Loucy (cell line): Measurements from ENCODE around the gene LRP1-AS.

Experiments used
- H2AFZ ChIP-seq: fragments of 200-600 bp; sonication (generic); 2 replicates; pipeline ENCODE4 v1.6.0; 2016; ENCODE audit warnings: antibody characterized with exemption, mild to moderate bottlenecking, low read length, moderate library complexity
- H3F3A ChIP-seq: fragments of 200-600 bp; 2 replicates; pipeline ENCODE4 v1.6.0; 2016; ENCODE audit warnings: antibody characterized with exemption, low read depth, mild to moderate bottlenecking
- H3K27me3 ChIP-seq: fragments of 200-600 bp; sonication (generic); 2 replicates; pipeline ENCODE4 v1.6.1; 2014; ENCODE audit warnings: low read length, mild to moderate bottlenecking; ENCODE audit not compliant: insufficient read depth, poor library complexity, severe bottlenecking
- H3K36me3 ChIP-seq: fragments of 200-600 bp; sonication (generic); 2 replicates; pipeline ENCODE4 v1.6.1; 2016; ENCODE audit warnings: low read length; ENCODE audit not compliant: insufficient read depth
- H3K4me1 ChIP-seq: fragments of 200-600 bp; sonication (generic); 2 replicates; pipeline ENCODE4 v1.5.1; 2014; ENCODE audit warnings: low read length, mild to moderate bottlenecking; ENCODE audit not compliant: insufficient read depth, poor library complexity, severe bottlenecking
- H3K4me2 ChIP-seq: fragments of 200-600 bp; sonication (generic); 2 replicates; pipeline ENCODE4 v1.6.0; 2014; ENCODE audit warnings: antibody characterized with exemption, low read length, low read depth, mild to moderate bottlenecking; ENCODE audit not compliant: poor library complexity, severe bottlenecking
- H3K4me3 ChIP-seq: fragments of 200-600 bp; sonication (generic); 2 replicates; pipeline ENCODE4 v1.5.1; 2014; ENCODE audit warnings: low read length, mild to moderate bottlenecking, mixed read lengths; ENCODE audit not compliant: poor library complexity, severe bottlenecking
- H3K79me2 ChIP-seq: fragments of 200-600 bp; sonication (generic); 2 replicates; pipeline ENCODE4 v1.6.1; 2014; ENCODE audit warnings: low read length; ENCODE audit not compliant: insufficient read depth
- H3K9ac ChIP-seq: fragments of 200-600 bp; sonication (generic); 2 replicates; pipeline ENCODE4 v1.6.0; 2014; ENCODE audit warnings: mild to moderate bottlenecking, low read depth, low read length, moderate library complexity; ENCODE audit not compliant: poor library complexity, severe bottlenecking
- H3K9me2 ChIP-seq: fragments of 200-600 bp; sonication (generic); replicated peaks from 2 replicates; pipeline ENCODE4 v1.6.1; 2016; ENCODE audit warnings: low read depth, low read length, mixed read lengths
- H3K9me3 ChIP-seq: fragments of 200-600 bp; sonication (generic); 2 replicates; pipeline ENCODE4 v1.6.1; 2014; ENCODE audit warnings: mild to moderate bottlenecking, antibody characterized with exemption, low read length, low read depth; ENCODE audit not compliant: insufficient read depth
- H4K20me1 ChIP-seq: fragments of 200-600 bp; sonication (generic); 2 replicates; pipeline ENCODE4 v1.6.0; 2014; ENCODE audit warnings: antibody characterized with exemption, low read length, mild to moderate bottlenecking; ENCODE audit not compliant: insufficient read depth, poor library complexity, severe bottlenecking
- CTCF ChIP-seq: fragments of 200-600 bp; sonication (generic); conservative IDR thresholded peaks from 2 replicates; pipeline ENCODE4 v1.5.1; 2014; ENCODE audit warnings: mild to moderate bottlenecking, antibody characterized with exemption, low read length
- EZH2phosphoT487 ChIP-seq: fragments of 200-600 bp; IDR thresholded peaks from 2 replicates; pipeline ENCODE4 v1.6.1; 2018; ENCODE audit warnings: antibody characterized with exemption, mild to moderate bottlenecking, moderate library complexity, borderline replicate concordance

The LRP1-AS gene

GRCh38 chr12:57173089-57173488, 25.7 kb upstream of the LRP1-AS start:
- Histone ChIP-seq H3K4me2 (no peak overlapping the region), H3F3A (no peaks in the 10 kb centered on the region), H3K9ac (no peak overlapping the region), H4K20me1 (no peaks in the 10 kb centered on the region), H3K4me1 (no peaks in the 10 kb centered on the region), H2AFZ (no peak overlapping the region), H3K9me2 (no peaks in the 10 kb centered on the region), H3K4me3 (no peak overlapping the region), H3K79me2 (no peaks in the 10 kb centered on the region), H3K27me3 (no peaks in the 10 kb centered on the region), H3K36me3 (no peaks in the 10 kb centered on the region), H3K9me3 (no peaks in the 10 kb centered on the region)
- TF ChIP-seq CTCF: peak; percentile 86
- no peak for TF ChIP-seq EZH2phosphoT487

- Histone ChIP-seq H3K4me3 (no peak overlapping the region), H3K36me3 (no peaks in the 10 kb centered on the region)
Measured at GRCh38 chr12:57171668-57172067, 24.2 kb upstream of the LRP1-AS start.

GRCh38 chr12:57170927-57171326, 23.5 kb upstream of the LRP1-AS start:
- no peaks in the 10 kb centered on the region for H3F3A ChIP-seq
- no peak overlapping the region for H2AFZ ChIP-seq
- H3K4me1 ChIP-seq: no peaks in the 10 kb centered on the region
- H3K9me2 ChIP-seq: no peaks in the 10 kb centered on the region
- no peak overlapping the region for H3K4me2 ChIP-seq
- H3K4me3 ChIP-seq: no peak overlapping the region
- TF ChIP-seq EZH2phosphoT487 (no peak), CTCF (no peak)
- H3K9ac ChIP-seq: no peak overlapping the region
- H4K20me1 ChIP-seq: no peaks in the 10 kb centered on the region
- no peaks in the 10 kb centered on the region for H3K36me3 ChIP-seq
- H3K9me3 ChIP-seq: no peaks in the 10 kb centered on the region
- H3K27me3 ChIP-seq: no peaks in the 10 kb centered on the region
- H3K79me2 ChIP-seq: no peaks in the 10 kb centered on the region

More at GRCh38 chr12:57171668-57172067, 24.2 kb upstream of the LRP1-AS start:
- H2AFZ ChIP-seq: no peak overlapping the region
- H3F3A ChIP-seq: no peaks in the 10 kb centered on the region
- H3K4me1 ChIP-seq: no peaks in the 10 kb centered on the region
- H3K9me3 ChIP-seq: no peaks in the 10 kb centered on the region
- H3K27me3 ChIP-seq: no peaks in the 10 kb centered on the region
- no peak for TF ChIP-seq CTCF
- no peak for TF ChIP-seq EZH2phosphoT487
- H4K20me1 ChIP-seq: no peaks in the 10 kb centered on the region
- H3K9me2 ChIP-seq: no peaks in the 10 kb centered on the region
- H3K9ac ChIP-seq: no peak overlapping the region
- H3K4me2 ChIP-seq: no peak overlapping the region
- no peaks in the 10 kb centered on the region for H3K79me2 ChIP-seq
